Measurements from ENCODE around the gene TAP2.
A peak's percentile ranks its signal among the peaks of the same experiment; 100 is the strongest.
"Not testable (repeated sequence)": the region's sequence is repeated elsewhere in the genome, so short reads cannot be mapped to it uniquely, and the experiment has no call there.

TAP2 gene

GRCh38 chr6:32882879-32883250 lies 44.3 kb upstream of the TAP2 start:
- no peak for DNase-seq
- intact Hi-C loops (cut with DNase I; ENCODE audit: low total_unique reads), result loop anchor here (10.0 kb wide), 1 partner anchor 72 kb away; the partner anchor contains the start of gene HLA-DMA
- no peak for TF ChIP-seq CTCF (IDR thresholded peaks at IDR 0.05)
- peaks cover 0 to 11% of the 10 kb centered on the region in 2 donors for H3K27me3 ChIP-seq
- no peak overlapping the region for H3K4me3 ChIP-seq
- no peaks in the 10 kb centered on the region for H3K36me3 ChIP-seq
- H3K9me3 ChIP-seq, result no peaks in the 10 kb centered on the region
- no peak overlapping the region for H3K27ac ChIP-seq
- H3K4me1 ChIP-seq, result peaks cover 0 to 14% (median 0%) of the 10 kb centered on the region in 4 donors

- H3K9me3 ChIP-seq, H3K4me3 ChIP-seq, H3K27ac ChIP-seq, H3K36me3 ChIP-seq, DNase-seq: not testable (repeated sequence)
- peaks cover 0 to 14% (median 0%) of the 10 kb centered on the region in 4 donors for H3K4me1 ChIP-seq
- H3K27me3 ChIP-seq, result peaks cover 0 to 15% of the 10 kb centered on the region in 2 donors
- intact Hi-C loops (cut with DNase I; ENCODE audit: low total_unique reads), result loop anchor here (10.0 kb wide), 1 partner anchor 74 kb away; the partner anchor contains the start of gene HLA-DMA
Observed at GRCh38 chr6:32880962-32881361, 42.4 kb upstream of the TAP2 start.

- intact Hi-C loops (cut with DNase I; ENCODE audit: low total_unique reads), result loop anchor here (10.0 kb wide), 1 partner anchor 75 kb away; the partner anchor contains the start of gene HLA-DMA
- no peak overlapping the region for H3K27ac ChIP-seq
Observed at GRCh38 chr6:32879691-32880090, 41.2 kb upstream of the TAP2 start.

GRCh38 chr6:32876603-32877002 lies 38.1 kb upstream of the TAP2 start:
- Histone ChIP-seq H3K36me3 (no peaks in the 10 kb centered on the region), H3K27ac (no peak overlapping the region), H3K4me3 (no peak overlapping the region), H3K4me1 (peaks cover 0 to 3% (median 0%) of the 10 kb centered on the region in 4 donors), H3K9me3 (no peaks in the 10 kb centered on the region), H3K27me3 (peaks cover 0 to 35% of the 10 kb centered on the region in 2 donors)
- intact Hi-C loops (cut with DNase I; ENCODE audit: low total_unique reads), result no loop called here
- no peak for TF ChIP-seq CTCF (IDR thresholded peaks at IDR 0.05)
- no peak for DNase-seq

More at GRCh38 chr6:32879691-32880090, 41.2 kb upstream of the TAP2 start:
- H3K36me3 ChIP-seq, result no peaks in the 10 kb centered on the region
- DNase-seq, result no peak
- peaks cover 0 to 14% (median 0%) of the 10 kb centered on the region in 4 donors for H3K4me1 ChIP-seq
- no peak overlapping the region for H3K4me3 ChIP-seq
- peaks cover 0 to 24% of the 10 kb centered on the region in 2 donors for H3K27me3 ChIP-seq
- no peak for TF ChIP-seq CTCF (IDR thresholded peaks at IDR 0.05)
- H3K9me3 ChIP-seq, result no peaks in the 10 kb centered on the region

GRCh38 chr6:32873947-32874346 lies 35.4 kb upstream of the TAP2 start:
- H3K27me3 ChIP-seq, result peaks cover 0 to 35% of the 10 kb centered on the region in 2 donors
- not testable (repeated sequence) for H3K4me1 ChIP-seq, H3K27ac ChIP-seq, DNase-seq, H3K36me3 ChIP-seq, H3K4me3 ChIP-seq, H3K9me3 ChIP-seq
- intact Hi-C loops (cut with DNase I; ENCODE audit: low total_unique reads), result loop anchor here (5.0 kb wide), 1 partner anchor 37 kb away; the partner anchor contains the start of gene TAP2

- Histone ChIP-seq H3K4me3 (no peak overlapping the region), H3K36me3 (no peaks in the 10 kb centered on the region), H3K4me1 (no peaks in the 10 kb centered on the region), H3K27ac (no peak overlapping the region), H3K27me3 (peaks cover 0 to 11% of the 10 kb centered on the region in 2 donors), H3K9me3 (no peaks in the 10 kb centered on the region)
- intact Hi-C loops (cut with DNase I; ENCODE audit: low total_unique reads), result loop anchor here (5.0 kb wide), 1 partner anchor 41 kb away; no protein-coding TSS in a partner anchor
- TF ChIP-seq CTCF (IDR thresholded peaks at IDR 0.05), result peak; percentile 85 to 93
- DNase-seq, result peak; percentile 71 to 83
Observed at GRCh38 chr6:32868257-32868788, 29.8 kb upstream of the TAP2 start.
